HG03460 (cell line): ENCODE data around the gene COL11A2.

Experiments used
- ATAC-seq: cut with Tn5 transposase; IDR thresholded peaks from one replicate; pipeline ENCODE4 v1.9.1; 2021; ENCODE audit not compliant: unreplicated experiment

COL11A2 gene

GRCh38 chr6:33172688-33173534, 19.4 kb downstream of the COL11A2 start:
- ATAC-seq: no peak

GRCh38 chr6:33171880-33172687, 20.2 kb downstream of the COL11A2 start:
- ATAC-seq: no peak

- ATAC-seq: no peak
These were observed 21.0 kb downstream of the COL11A2 start for GRCh38 chr6:33171016-33171879.

- no peak for ATAC-seq
These were observed 21.9 kb downstream of the COL11A2 start for GRCh38 chr6:33170176-33171015.

GRCh38 chr6:33169291-33170175, 22.7 kb downstream of the COL11A2 start:
- no peak for ATAC-seq

GRCh38 chr6:33168639-33169038, 23.6 kb downstream of the COL11A2 start:
- no peak for ATAC-seq

- ATAC-seq: no peak
These were observed 24.0 kb downstream of the COL11A2 start for GRCh38 chr6:33168284-33168601.

GRCh38 chr6:33167374-33168283, 24.6 kb downstream of the COL11A2 start:
- ATAC-seq: no peak

- ATAC-seq: no peak
These were observed 25.5 kb downstream of the COL11A2 start for GRCh38 chr6:33166811-33167210.

GRCh38 chr6:33166363-33166762, 25.9 kb downstream of the COL11A2 start:
- no peak for ATAC-seq

GRCh38 chr6:33165581-33166258, 26.5 kb downstream of the COL11A2 start:
- no peak for ATAC-seq

- no peak for ATAC-seq
These were observed 27.4 kb downstream of the COL11A2 start for GRCh38 chr6:33164665-33165373.

GRCh38 chr6:33164176-33164575, 28.1 kb downstream of the COL11A2 start:
- ATAC-seq: no peak

- no peak for ATAC-seq
These were observed 28.7 kb downstream of the COL11A2 start for GRCh38 chr6:33163540-33163939.

- no peak for ATAC-seq
These were observed 30.6 kb downstream of the COL11A2 start for GRCh38 chr6:33161354-33162331.

- no peak for ATAC-seq
These were observed 31.4 kb downstream of the COL11A2 start for GRCh38 chr6:33160728-33161344.
